Stimulated activated CD4-positive, alpha-beta T cell treated with anti-CD3 and anti-CD28 coated beads, Interleukin-15, amount 100 ng/mL, for 24 hours (primary cell): ENCODE results near the gene NT5C3A.
"Not testable (repeated sequence)": the region's sequence is repeated elsewhere in the genome, so short reads cannot be mapped to it uniquely, and the experiment has no call there.

Experiments
- DNase-seq: peaks from one replicate; pipeline ENCODE4 v3.0.0-alpha.2; 2020

Gene NT5C3A

GRCh38 chr7:33040803-33041516 lies 21.6 kb downstream of the NT5C3A start:
- DNase-seq = peak; percentile 65

- no peak for DNase-seq
Observed at GRCh38 chr7:33039903-33040292, 22.7 kb downstream of the NT5C3A start.

- no peak for DNase-seq
Observed at GRCh38 chr7:33039257-33039902, 23.2 kb downstream of the NT5C3A start.

- DNase-seq = no peak
Observed at GRCh38 chr7:33038639-33039038, 23.9 kb downstream of the NT5C3A start.

GRCh38 chr7:33035776-33036175 lies 26.8 kb downstream of the NT5C3A start:
- DNase-seq = no peak

GRCh38 chr7:33024189-33024757 lies 38.3 kb downstream of the NT5C3A start:
- no peak for DNase-seq

GRCh38 chr7:33012364-33012763 lies 50.2 kb downstream of the NT5C3A start:
- no peak for DNase-seq

- no peak for DNase-seq
Observed at GRCh38 chr7:33009734-33010133, 52.8 kb downstream of the NT5C3A start.

GRCh38 chr7:33005690-33006089 lies 56.9 kb downstream of the NT5C3A start:
- not testable (repeated sequence) for DNase-seq

- not testable (repeated sequence) for DNase-seq
Observed at GRCh38 chr7:33005193-33005592, 57.4 kb downstream of the NT5C3A start.

- not testable (repeated sequence) for DNase-seq
Observed at GRCh38 chr7:33004104-33004616, 58.4 kb downstream of the NT5C3A start.

- not testable (repeated sequence) for DNase-seq
Observed at GRCh38 chr7:33003111-33003510, 59.5 kb downstream of the NT5C3A start.

GRCh38 chr7:32999380-32999779 lies 63.2 kb downstream of the NT5C3A start:
- not testable (repeated sequence) for DNase-seq

GRCh38 chr7:32998361-32999171 lies 64.0 kb downstream of the NT5C3A start:
- not testable (repeated sequence) for DNase-seq

- not testable (repeated sequence) for DNase-seq
Observed at GRCh38 chr7:32997956-32998355, 64.6 kb downstream of the NT5C3A start.

- DNase-seq = not testable (repeated sequence)
Observed at GRCh38 chr7:32992750-32993149, 69.8 kb downstream of the NT5C3A start.

GRCh38 chr7:32991975-32992700 lies 70.4 kb downstream of the NT5C3A start:
- DNase-seq = not testable (repeated sequence)

GRCh38 chr7:32991068-32991585 lies 71.4 kb downstream of the NT5C3A start:
- DNase-seq = not testable (repeated sequence)

GRCh38 chr7:32988148-32988547 lies 74.4 kb downstream of the NT5C3A start:
- not testable (repeated sequence) for DNase-seq

- not testable (repeated sequence) for DNase-seq
Observed at GRCh38 chr7:32979902-32980301, 82.7 kb downstream of the NT5C3A start.

GRCh38 chr7:32979246-32979645 lies 83.3 kb downstream of the NT5C3A start:
- DNase-seq = not testable (repeated sequence)

GRCh38 chr7:32977159-32977558 lies 85.4 kb downstream of the NT5C3A start:
- not testable (repeated sequence) for DNase-seq
